Right lobe of liver (tissue), 6 donors: Measurements from ENCODE around the gene SERPINB8. TPM values are rescaled to one million over a fixed set of nuclear protein-coding genes. Genes with fewer than 3 reads are reported as not detected.

Experiments
- ATAC-seq, 4 donors: fragments of 200-7000 bp; cut with Tn5 transposase; one replicate each; pipeline ENCODE4 v1.9.1; 2020; ENCODE audit warnings: mild to moderate bottlenecking in 4 of 4, moderate library complexity in 4 of 4
- DNase-seq, 3 donors: peaks; one replicate each; pipeline ENCODE4 v3.0.0-alpha.2; 2020
- H3K27ac ChIP-seq, 3 donors: fragments of 200-600 bp; one replicate each; pipeline ENCODE4 v1.8.0; 2022
- H3K27me3 ChIP-seq, 2 donors: fragments of 200-600 bp; one replicate each; pipeline ENCODE4 v1.8.0; 2022
- H3K36me3 ChIP-seq, 4 donors: fragments of 200-600 bp; sonication (generic) in 1 of 4; one replicate each; pipeline versions ENCODE4 v1.5.1 to v1.8.0; 2017 to 2022; ENCODE audit warnings: control low read depth in 1 of 4
- H3K4me1 ChIP-seq, 4 donors: fragments of 200-600 bp; sonication (generic) in 1 of 4; one replicate each; pipeline versions ENCODE4 v1.5.1 to v1.8.0; 2017 to 2022; ENCODE audit warnings: control low read depth in 1 of 4
- H3K4me3 ChIP-seq, 3 donors: fragments of 200-600 bp; one replicate each; pipeline ENCODE4 v1.8.0; 2022
- H3K9me3 ChIP-seq, 4 donors: fragments of 200-600 bp; sonication (generic) in 1 of 4; one replicate each; pipeline versions ENCODE4 v1.5.1 to v1.8.0; 2017 to 2022; ENCODE audit warnings: control low read depth in 1 of 4
- POLR2A ChIP-seq: fragments of 450-650 bp; IDR thresholded peaks from one replicate; pipeline ENCODE4 v1.6.1; 2017; ENCODE audit warnings: antibody characterized with exemption, mild to moderate bottlenecking
- WGBS: methylation state at CpG from one replicate; pipeline ENCODE4 v1.1.6; 2018; ENCODE audit warnings: low coverage, low lambda C conversion rate; ENCODE audit not compliant: insufficient coverage; ENCODE audit errors: missing lambda C conversion rate; 5-methylcytosine and 5-hydroxymethylcytosine counted together
- intact Hi-C, 2 donors: fragments of 100-400 bp; cut with DNase I; formaldehyde crosslinking; loops; one replicate each; pipeline versions ENCODE4 v1.11.2 to v1.14.1; 2022
- total RNA-seq, 6 experiments: library from RNA; depleted of rRNA in 2 of 6; stranded (reverse); fragments of >200 nt in 2 of 6; fragmentation: NEBNext Ultra II Directional in 3 of 6; extraction: Animal tissue kit (Norgen Biotek cat#: 25700) in 3 of 6; gene quantifications; one replicate each; pipeline versions ENCODE4 v1.1.0 to v1.2.4, GENCODE V29; 2016 to 2023
- TF ChIP-seq, protein P1 (sequence below), 4 donors: fragments of 200-600 bp in 3 of 4; fragments of 450-650 bp in 1 of 4; IDR thresholded peaks; one replicate each; pipeline versions ENCODE4 v1.5.1 to v1.8.0; 2016 to 2022; ENCODE audit warnings: antibody characterized with exemption in 4 of 4, mild to moderate bottlenecking in 2 of 4
- donor health status: DM: no; HTN: yes; CAD: no.
- donor health status: DM: no; HTN: no; CAD: no.
- donor health status: DM: no; HTN: no; CAD: no.
- donor health status: DM: no; HTN: yes; CAD: no.
- donor health status: DM: no; HTN: yes; CAD: no.

SERPINB8 gene
- total RNA-seq, 6 experiments from 2014 or later, result 2.8 to 44.2 (median 16.8) TPM

DNA sequence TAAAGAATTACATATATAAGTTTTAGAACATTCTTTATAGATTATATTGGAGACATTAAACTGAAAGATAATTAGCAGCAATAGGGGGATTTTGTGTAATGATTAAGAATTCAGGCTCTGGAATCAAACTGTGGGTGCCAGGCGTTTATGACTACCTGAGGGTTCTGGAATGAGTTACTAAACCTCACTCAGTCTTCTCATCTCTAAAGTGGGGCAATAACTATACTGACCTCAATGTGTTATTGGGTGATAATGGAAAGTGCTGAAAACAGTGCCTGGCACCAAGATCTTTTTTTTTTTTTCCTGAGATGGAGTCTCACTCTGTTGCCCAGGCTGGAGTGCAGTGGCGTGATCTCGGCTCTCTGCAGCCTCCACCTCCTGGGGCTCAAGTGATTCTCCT lies 7.2 kb downstream of the SERPINB8 start:
- intact Hi-C loops, result no loop called here
- DNase-seq (no peak), ATAC-seq (no peak)
- H3K36me3 ChIP-seq, result no peaks in the 10 kb centered on the region
- WGBS, result 73% methylated on average over 2 of the region's 3 CpGs
- no peaks in the 10 kb centered on the region for H3K9me3 ChIP-seq
- peaks cover 0 to 30% (median 6%) of the 10 kb centered on the region in 4 donors for H3K4me1 ChIP-seq
- H3K4me3 ChIP-seq, result no peak overlapping the region
- H3K27ac ChIP-seq, result no peak overlapping the region
- TF ChIP-seq, protein P1, sequence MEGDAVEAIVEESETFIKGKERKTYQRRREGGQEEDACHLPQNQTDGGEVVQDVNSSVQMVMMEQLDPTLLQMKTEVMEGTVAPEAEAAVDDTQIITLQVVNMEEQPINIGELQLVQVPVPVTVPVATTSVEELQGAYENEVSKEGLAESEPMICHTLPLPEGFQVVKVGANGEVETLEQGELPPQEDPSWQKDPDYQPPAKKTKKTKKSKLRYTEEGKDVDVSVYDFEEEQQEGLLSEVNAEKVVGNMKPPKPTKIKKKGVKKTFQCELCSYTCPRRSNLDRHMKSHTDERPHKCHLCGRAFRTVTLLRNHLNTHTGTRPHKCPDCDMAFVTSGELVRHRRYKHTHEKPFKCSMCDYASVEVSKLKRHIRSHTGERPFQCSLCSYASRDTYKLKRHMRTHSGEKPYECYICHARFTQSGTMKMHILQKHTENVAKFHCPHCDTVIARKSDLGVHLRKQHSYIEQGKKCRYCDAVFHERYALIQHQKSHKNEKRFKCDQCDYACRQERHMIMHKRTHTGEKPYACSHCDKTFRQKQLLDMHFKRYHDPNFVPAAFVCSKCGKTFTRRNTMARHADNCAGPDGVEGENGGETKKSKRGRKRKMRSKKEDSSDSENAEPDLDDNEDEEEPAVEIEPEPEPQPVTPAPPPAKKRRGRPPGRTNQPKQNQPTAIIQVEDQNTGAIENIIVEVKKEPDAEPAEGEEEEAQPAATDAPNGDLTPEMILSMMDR (IDR thresholded peaks at IDR 0.05), result no peak
- TF ChIP-seq POLR2A, result no peak
- H3K27me3 ChIP-seq, result no peaks in the 10 kb centered on the region

DNA sequence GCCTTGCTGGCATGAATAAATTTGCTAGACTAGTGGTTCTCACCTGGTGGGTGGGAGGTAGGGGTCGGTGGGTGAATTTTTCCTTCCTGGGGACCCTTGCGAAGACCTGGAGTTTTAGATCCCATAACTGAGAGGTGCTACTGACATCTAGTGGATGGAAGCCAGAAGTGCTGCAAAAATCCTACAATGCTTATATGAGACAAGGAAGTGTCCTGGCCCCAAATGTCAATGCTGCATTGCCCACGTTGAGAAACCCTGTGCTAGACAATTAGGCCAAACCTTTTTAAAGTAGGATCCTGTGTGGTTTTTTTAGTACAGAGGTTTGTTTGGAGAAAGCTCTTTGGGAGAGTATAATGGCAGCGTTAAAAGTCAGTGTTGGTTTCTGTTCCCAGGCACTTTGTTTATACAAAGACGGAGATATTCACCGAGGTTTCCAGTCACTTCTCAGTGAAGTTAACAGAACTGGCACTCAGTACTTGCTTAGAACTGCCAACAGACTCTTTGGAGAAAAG lies 9.6 kb downstream of the SERPINB8 start:
- WGBS, result 5% methylated on average over 6 of the region's 6 CpGs
- H3K9me3 ChIP-seq, result no peaks in the 10 kb centered on the region
- ATAC-seq (peak; percentile 69 to 87 (median 77)), DNase-seq (peak in 1 of 3 donors; percentile 58)
- peak overlapping the region in 2 of 3 donors; percentile 6 to 14 for H3K4me3 ChIP-seq
- peaks cover 0 to 21% (median 3%) of the 10 kb centered on the region in 4 donors for H3K4me1 ChIP-seq
- H3K27ac ChIP-seq, result peak overlapping the region; percentile 19 to 40 (median 30)
- intact Hi-C loops, result no loop called here
- H3K27me3 ChIP-seq, result no peaks in the 10 kb centered on the region
- H3K36me3 ChIP-seq, result peaks cover 0 to 15% (median 0%) of the 10 kb centered on the region in 4 donors
- TF ChIP-seq, protein P1 (IDR thresholded peaks at IDR 0.05), result peak; percentile 76 to 85 (median 81)
- no peak for TF ChIP-seq POLR2A

DNA sequence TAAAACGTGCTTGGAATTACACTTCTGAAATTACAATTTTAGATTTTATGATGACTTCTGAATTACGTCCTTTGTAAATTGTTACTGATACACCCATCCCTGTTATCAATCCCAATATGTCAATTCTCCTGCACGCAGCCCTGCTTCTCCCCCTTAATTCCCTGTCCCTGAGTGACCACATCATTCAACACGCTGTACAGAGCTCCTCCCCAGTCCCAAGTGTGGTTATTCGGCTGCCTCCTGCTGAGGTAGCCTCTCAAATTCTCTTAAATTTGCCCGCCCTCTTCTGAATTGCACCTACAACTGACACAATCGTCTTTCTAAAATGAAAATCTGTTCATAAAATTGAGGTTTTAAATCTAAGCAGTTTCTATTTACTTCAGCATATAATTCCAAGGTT lies 10.1 kb downstream of the SERPINB8 start:
- Histone ChIP-seq H3K4me1 (peaks cover 0 to 18% (median 2%) of the 10 kb centered on the region in 4 donors), H3K9me3 (no peaks in the 10 kb centered on the region), H3K36me3 (peaks cover 0 to 20% (median 0%) of the 10 kb centered on the region in 4 donors), H3K27ac (peak overlapping the region; percentile 19 to 40 (median 30)), H3K4me3 (peak overlapping the region in 1 of 3 donors; percentile 6), H3K27me3 (no peaks in the 10 kb centered on the region)
- WGBS, result 21% methylated on average over 7 of the region's 7 CpGs
- intact Hi-C loops, result no loop called here
- ATAC-seq (no peak), DNase-seq (no peak)
- TF ChIP-seq POLR2A, result no peak
- TF ChIP-seq, protein P1 (IDR thresholded peaks at IDR 0.05), result no peak

DNA sequence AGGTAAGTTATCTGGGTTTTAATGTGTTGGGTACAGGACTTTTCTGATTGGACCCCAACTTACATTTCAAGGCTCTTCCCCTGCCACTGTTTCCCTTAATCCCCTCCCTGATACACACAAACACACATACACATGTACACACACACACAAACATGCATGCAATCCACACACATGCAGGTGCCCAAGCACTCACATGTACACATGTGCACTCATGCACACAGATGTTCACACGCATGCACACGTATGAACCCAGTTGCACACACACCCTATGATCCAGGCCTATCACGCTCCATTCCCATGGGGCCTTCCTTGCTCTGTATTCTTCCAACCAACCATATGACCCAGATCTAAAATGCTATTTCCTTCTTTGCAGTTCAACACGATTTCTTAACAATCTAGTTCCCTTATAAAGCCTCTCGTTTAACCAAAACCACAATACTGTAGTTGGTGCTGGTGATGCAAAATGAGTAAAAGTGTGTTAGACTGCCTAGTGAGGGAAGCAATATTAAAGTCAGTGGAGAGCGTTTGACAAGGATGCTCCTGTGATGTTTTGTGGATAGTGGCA lies 11.1 kb downstream of the SERPINB8 start:
- H3K4me1 ChIP-seq, result peaks cover 0 to 13% (median 2%) of the 10 kb centered on the region in 4 donors
- 77% methylated on average over 6 of the region's 6 CpGs for WGBS
- peaks cover 0 to 29% (median under 1%) of the 10 kb centered on the region in 4 donors for H3K36me3 ChIP-seq
- ATAC-seq, result no peak
- H3K27ac ChIP-seq, result peak overlapping the region in 1 of 3 donors; percentile 15
- no peak for TF ChIP-seq POLR2A
- TF ChIP-seq, protein P1 (IDR thresholded peaks at IDR 0.05), result no peak
- no peak for DNase-seq
- H3K4me3 ChIP-seq, result no peak overlapping the region
- intact Hi-C loops, result no loop called here
- H3K9me3 ChIP-seq, result no peaks in the 10 kb centered on the region
- H3K27me3 ChIP-seq, result no peaks in the 10 kb centered on the region
